ENCODE data around the gene BPHL. TPM values are rescaled to one million over a fixed set of nuclear protein-coding genes. Genes with fewer than 3 reads are reported as not detected.

The BPHL gene
- total and polyA plus RNA-seq, 2 of the 4 experiments (the other 2 are of a cell fraction), result 14.7 to 16.3 TPM

DNA sequence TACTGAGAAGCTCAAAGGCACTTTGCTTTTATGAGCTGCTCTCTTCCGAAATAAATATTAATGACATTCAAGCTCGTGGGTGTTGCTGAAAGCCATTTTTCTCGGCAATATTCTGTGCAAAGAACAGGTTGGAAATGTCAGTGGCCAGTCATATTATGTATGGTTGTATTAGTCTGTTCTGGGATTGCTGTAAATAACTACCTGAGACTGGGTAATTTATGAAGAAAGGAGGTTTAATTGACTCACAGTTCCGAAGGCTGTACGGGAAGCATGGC lies 76.8 kb downstream of the BPHL start:
- H3K9me3 ChIP-seq (ENCODE audit: control insufficient read depth, insufficient read depth, low read length), result peaks cover 5% of the 10 kb centered on the region
- no peaks in the 10 kb centered on the region for H3K79me1 ChIP-seq (ENCODE audit: low read depth in 1 of 2, low read length in 2 of 2)
- ATAC-seq (ENCODE audit: low read depth) (no peak), DNase-seq (no peak)
- H4K91ac ChIP-seq (ENCODE audit: insufficient read depth, low read depth, low read length), result no peak overlapping the region
- no peak overlapping the region for H3K9ac ChIP-seq (ENCODE audit: low read depth, low read length)
- no peak overlapping the region for H2AK5ac ChIP-seq (ENCODE audit: low read depth, low read length)
- in situ Hi-C loops (cut with MboI; ENCODE audit: low sequenced_read_pairs), result no loop called here
- H2BK120ac ChIP-seq (ENCODE audit: low read depth, low read length), result no peak overlapping the region
- intact Hi-C loops (cut with micrococcal nuclease), result no loop called here
- no peak overlapping the region for H3K4me3 ChIP-seq (ENCODE audit: insufficient read depth, low read depth, low read length)
- H3K18ac ChIP-seq (ENCODE audit: low read depth, low read length), result no peak overlapping the region
- no peak overlapping the region for H2AK9ac ChIP-seq (replicated peaks; ENCODE audit: low read depth, low read length, poor library complexity)
- H4K8ac ChIP-seq (ENCODE audit: low read depth in 2 of 2, low read length in 2 of 2), result no peak overlapping the region; a peak in 1 of 4 replicates
- H3K4ac ChIP-seq (ENCODE audit: low read depth, low read length), result no peak overlapping the region
- H3K9me1 ChIP-seq (ENCODE audit: insufficient read depth, low read length), result no peaks in the 10 kb centered on the region; the same call in 1 of the 2 replicates
- ChIA-PET CTCF (no interaction called here), POLR2A (ENCODE audit: unreplicated experiment) (no interaction called here)
- no peak overlapping the region for H2BK20ac ChIP-seq (ENCODE audit: low read depth, low read length)
- peak overlapping the region; percentile 75 for H2AFZ ChIP-seq (replicated peaks; ENCODE audit: low read length, poor library complexity)
- no peaks in the 10 kb centered on the region for H4K20me1 ChIP-seq (ENCODE audit: insufficient read depth, low read length)
- no peak overlapping the region for H2BK15ac ChIP-seq (ENCODE audit: low read depth, low read length)
- dilution Hi-C loops (cut with HindIII; ENCODE audit: low sequenced_read_pairs, unreplicated experiment), result no loop called here
- no peak overlapping the region for H3K23ac ChIP-seq (ENCODE audit: low read depth, low read length)
- H3K4me2 ChIP-seq (ENCODE audit: low read depth, low read length), result no peak overlapping the region
- no peak overlapping the region for H3K14ac ChIP-seq (replicated peaks; ENCODE audit: low read depth, low read length)
- H4K5ac ChIP-seq (ENCODE audit: low read depth, low read length), result no peak overlapping the region
- WGBS, 2 experiments (ENCODE audit: extremely low coverage in 2 of 2, insufficient read length in 1 of 2), result 40% methylated on average over 1 of the region's 5 CpGs; no CpG with 5 or more reads in 1 of the 2 experiments
- no peak overlapping the region for H2BK5ac ChIP-seq (ENCODE audit: low read depth, low read length, poor library complexity, severe bottlenecking)
- TF ChIP-seq CHD1 (IDR thresholded peaks at IDR 0.05; ENCODE audit: low read depth, low read length), result no peak
- no peak for TF ChIP-seq BHLHE40 (IDR thresholded peaks at IDR 0.05; ENCODE audit: low read depth, low read length)
- TF ChIP-seq RCOR1 (IDR thresholded peaks at IDR 0.05; ENCODE audit: insufficient replicate concordance, low read length), result no peak
- no peak for TF ChIP-seq NFE2L2 (IDR thresholded peaks at IDR 0.05; ENCODE audit: low read depth, low read length)
- TF ChIP-seq RFX5 (IDR thresholded peaks at IDR 0.05; ENCODE audit: low read depth, low read length), result no peak
- no peak for TF ChIP-seq SMC3 (IDR thresholded peaks at IDR 0.05; ENCODE audit: low read depth, low read length)
- TF ChIP-seq MAFK (IDR thresholded peaks at IDR 0.05; ENCODE audit: low read depth, low read length), result no peak
- no peak for TF ChIP-seq CTCF (conservative IDR thresholded peaks at IDR 0.05; ENCODE audit: low read depth, low read length)
- no peak for TF ChIP-seq POLR2A (IDR thresholded peaks at IDR 0.05; ENCODE audit: low read depth, low read length)
- TF ChIP-seq FOS (IDR thresholded peaks at IDR 0.05; ENCODE audit: low read depth, low read length), result no peak
- no peak for TF ChIP-seq MXI1 (IDR thresholded peaks at IDR 0.05; ENCODE audit: borderline replicate concordance, low read depth, low read length)
- TF ChIP-seq MAZ (IDR thresholded peaks at IDR 0.05; ENCODE audit: borderline replicate concordance, low read depth, low read length), result no peak
- TF ChIP-seq, protein P1, sequence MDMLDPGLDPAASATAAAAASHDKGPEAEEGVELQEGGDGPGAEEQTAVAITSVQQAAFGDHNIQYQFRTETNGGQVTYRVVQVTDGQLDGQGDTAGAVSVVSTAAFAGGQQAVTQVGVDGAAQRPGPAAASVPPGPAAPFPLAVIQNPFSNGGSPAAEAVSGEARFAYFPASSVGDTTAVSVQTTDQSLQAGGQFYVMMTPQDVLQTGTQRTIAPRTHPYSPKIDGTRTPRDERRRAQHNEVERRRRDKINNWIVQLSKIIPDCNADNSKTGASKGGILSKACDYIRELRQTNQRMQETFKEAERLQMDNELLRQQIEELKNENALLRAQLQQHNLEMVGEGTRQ (IDR thresholded peaks at IDR 0.05; ENCODE audit: low read depth, low read length), result no peak
- BruUV-seq (replicated peaks), result no TSS peak
- H3K4me1 ChIP-seq (ENCODE audit: control insufficient read depth, insufficient read depth, low read length), result peaks cover 5% of the 10 kb centered on the region
- H3K27me3 ChIP-seq (ENCODE audit: control insufficient read depth, insufficient read depth, low read length), result peaks cover 4% of the 10 kb centered on the region; the same call in 1 of the 2 replicates
- H3K56ac ChIP-seq (ENCODE audit: extremely low read depth, insufficient read depth, low read length), result no peak overlapping the region
- no peak overlapping the region for H3K27ac ChIP-seq (ENCODE audit: insufficient read depth, low read length)
- H3K36me3 ChIP-seq (ENCODE audit: control insufficient read depth, insufficient read depth, low read length), result no peaks in the 10 kb centered on the region

Data from IMR-90 (cell line).